Parathyroid adenoma (tissue), 2 donors: Measurements from ENCODE around the gene LIPT2.
"Not testable (repeated sequence)": the region's sequence is repeated elsewhere in the genome, so short reads cannot be mapped to it uniquely, and the experiment has no call there.

Source experiments
- H2AFZ ChIP-seq: fragments of 300-600 bp; sonication (generic); one replicate; pipeline ENCODE4 v1.7.0; 2017; ENCODE audit warnings: antibody characterized with exemption, mild to moderate bottlenecking
- H3K27ac ChIP-seq: fragments of 300-600 bp; sonication (generic); one replicate; pipeline ENCODE4 v1.7.0; 2017
- H3K27me3 ChIP-seq: fragments of 300-600 bp; sonication (generic); one replicate; pipeline ENCODE4 v1.7.0; 2017; ENCODE audit warnings: low read length; ENCODE audit not compliant: control insufficient read depth, insufficient read depth
- H3K36me3 ChIP-seq: fragments of 300-600 bp; sonication (generic); one replicate; pipeline ENCODE4 v1.7.0; 2017; ENCODE audit warnings: low read length; ENCODE audit not compliant: control insufficient read depth, insufficient read depth
- H3K4me1 ChIP-seq: fragments of 300-600 bp; sonication (generic); one replicate; pipeline ENCODE4 v1.7.0; 2017; ENCODE audit warnings: control low read depth
- H3K4me2 ChIP-seq: fragments of 300-600 bp; sonication (generic); one replicate; pipeline ENCODE4 v1.7.0; 2017; ENCODE audit warnings: low read length
- H3K4me3 ChIP-seq: fragments of 300-600 bp; sonication (generic); one replicate; pipeline ENCODE4 v1.7.0; 2017; ENCODE audit warnings: low read depth, low read length
- H3K79me2 ChIP-seq: fragments of 300-600 bp; sonication (generic); one replicate; pipeline ENCODE4 v1.7.0; 2017; ENCODE audit warnings: control low read depth
- H3K9ac ChIP-seq: fragments of 300-600 bp; sonication (generic); one replicate; pipeline ENCODE4 v1.7.0; 2017; ENCODE audit warnings: mild to moderate bottlenecking
- H3K9me3 ChIP-seq: fragments of 300-600 bp; sonication (generic); one replicate; pipeline ENCODE4 v1.7.0; 2017; ENCODE audit warnings: low read length; ENCODE audit not compliant: control insufficient read depth
- CTCF ChIP-seq: fragments of 300-600 bp; sonication (generic); IDR thresholded peaks from one replicate; pipeline ENCODE4 v1.7.0; 2017; ENCODE audit warnings: antibody characterized with exemption, mild to moderate bottlenecking
- donor health status: primary hyperparathyroidism.

LIPT2 gene

GRCh38 chr11:74535371-74536160, 42.0 kb upstream of the LIPT2 start:
- H3K9ac ChIP-seq = no peak overlapping the region
- no peak for TF ChIP-seq CTCF
- no peak overlapping the region for H2AFZ ChIP-seq
- H3K4me1 ChIP-seq = no peaks in the 10 kb centered on the region
- H3K4me3 ChIP-seq = no peak overlapping the region
- H3K27me3 ChIP-seq = no peaks in the 10 kb centered on the region
- H3K27ac ChIP-seq = no peak overlapping the region
- no peaks in the 10 kb centered on the region for H3K79me2 ChIP-seq
- no peaks in the 10 kb centered on the region for H3K36me3 ChIP-seq
- H3K4me2 ChIP-seq = no peak overlapping the region
- no peaks in the 10 kb centered on the region for H3K9me3 ChIP-seq

- H3K27ac ChIP-seq, H3K4me2 ChIP-seq, H3K79me2 ChIP-seq, H2AFZ ChIP-seq, H3K9me3 ChIP-seq, H3K9ac ChIP-seq, H3K4me3 ChIP-seq, H3K36me3 ChIP-seq, H3K4me1 ChIP-seq, H3K27me3 ChIP-seq: not testable (repeated sequence)
Observed at GRCh38 chr11:74534946-74535275, 41.4 kb upstream of the LIPT2 start.

DNA sequence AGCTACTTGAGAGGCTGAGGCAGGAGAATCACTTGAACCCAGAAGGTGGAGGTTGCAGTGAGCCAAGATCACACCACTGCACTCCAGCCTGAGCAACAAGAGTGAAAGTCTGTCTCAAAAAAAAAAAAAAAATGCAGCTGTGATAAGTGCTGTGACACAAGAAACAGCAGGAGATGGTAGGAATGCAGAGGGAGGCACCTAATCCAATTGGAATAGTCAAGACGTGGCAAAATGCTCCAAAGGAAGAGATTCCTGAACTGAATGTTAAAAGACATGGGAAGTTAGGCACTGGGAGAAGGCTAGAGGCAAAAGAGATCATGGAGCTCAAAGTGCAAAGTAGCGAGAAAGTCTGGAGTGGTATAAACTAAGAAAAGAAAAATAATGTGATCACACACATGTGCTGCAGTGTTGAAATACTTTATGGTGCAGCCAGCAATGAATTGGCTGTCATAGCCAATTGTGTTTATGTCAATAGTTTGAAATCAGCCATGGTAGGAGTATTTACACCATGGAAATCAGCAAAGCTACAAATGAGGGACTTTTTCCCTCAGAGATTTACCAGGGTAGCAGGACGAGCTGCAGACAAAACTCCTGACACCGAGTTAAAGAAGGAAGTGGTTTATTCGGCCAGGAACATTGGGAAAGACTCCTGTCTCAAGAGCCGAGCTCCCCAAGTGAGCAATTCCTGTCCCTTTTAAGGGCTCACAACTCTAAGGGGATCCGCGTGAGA, 40.9 kb upstream of the LIPT2 start:
- no peak overlapping the region for H3K27ac ChIP-seq
- no peaks in the 10 kb centered on the region for H3K4me1 ChIP-seq
- H3K4me3 ChIP-seq = no peak overlapping the region
- no peak overlapping the region for H2AFZ ChIP-seq
- H3K79me2 ChIP-seq = no peaks in the 10 kb centered on the region
- TF ChIP-seq CTCF = no peak
- no peaks in the 10 kb centered on the region for H3K27me3 ChIP-seq
- no peak overlapping the region for H3K4me2 ChIP-seq
- no peaks in the 10 kb centered on the region for H3K9me3 ChIP-seq
- no peak overlapping the region for H3K9ac ChIP-seq
- no peaks in the 10 kb centered on the region for H3K36me3 ChIP-seq

DNA sequence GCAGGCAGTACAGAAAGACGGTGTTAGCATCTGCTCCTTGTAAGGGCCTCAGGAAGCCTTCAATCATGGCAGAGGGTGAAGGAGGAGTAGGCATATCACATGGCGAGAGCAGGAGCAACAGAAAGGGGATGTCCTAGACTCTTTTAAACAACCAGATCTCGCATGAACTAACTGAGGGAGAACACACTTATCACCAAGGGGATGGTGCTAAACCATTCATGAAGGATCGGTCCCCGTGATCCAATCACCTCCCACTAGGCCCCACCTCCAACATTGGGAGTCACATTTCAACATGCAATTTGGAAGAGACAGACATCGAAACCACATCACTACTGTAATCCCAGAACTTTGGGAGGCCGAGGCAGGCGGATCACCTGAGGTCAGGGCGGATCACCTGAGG, 39.9 kb upstream of the LIPT2 start:
- no peak for TF ChIP-seq CTCF
- Histone ChIP-seq H3K4me3 (no peak overlapping the region), H2AFZ (no peak overlapping the region), H3K27ac (no peak overlapping the region), H3K9me3 (no peaks in the 10 kb centered on the region), H3K4me2 (no peak overlapping the region), H3K4me1 (no peaks in the 10 kb centered on the region), H3K27me3 (no peaks in the 10 kb centered on the region), H3K36me3 (no peaks in the 10 kb centered on the region), H3K79me2 (no peaks in the 10 kb centered on the region), H3K9ac (no peak overlapping the region)

DNA sequence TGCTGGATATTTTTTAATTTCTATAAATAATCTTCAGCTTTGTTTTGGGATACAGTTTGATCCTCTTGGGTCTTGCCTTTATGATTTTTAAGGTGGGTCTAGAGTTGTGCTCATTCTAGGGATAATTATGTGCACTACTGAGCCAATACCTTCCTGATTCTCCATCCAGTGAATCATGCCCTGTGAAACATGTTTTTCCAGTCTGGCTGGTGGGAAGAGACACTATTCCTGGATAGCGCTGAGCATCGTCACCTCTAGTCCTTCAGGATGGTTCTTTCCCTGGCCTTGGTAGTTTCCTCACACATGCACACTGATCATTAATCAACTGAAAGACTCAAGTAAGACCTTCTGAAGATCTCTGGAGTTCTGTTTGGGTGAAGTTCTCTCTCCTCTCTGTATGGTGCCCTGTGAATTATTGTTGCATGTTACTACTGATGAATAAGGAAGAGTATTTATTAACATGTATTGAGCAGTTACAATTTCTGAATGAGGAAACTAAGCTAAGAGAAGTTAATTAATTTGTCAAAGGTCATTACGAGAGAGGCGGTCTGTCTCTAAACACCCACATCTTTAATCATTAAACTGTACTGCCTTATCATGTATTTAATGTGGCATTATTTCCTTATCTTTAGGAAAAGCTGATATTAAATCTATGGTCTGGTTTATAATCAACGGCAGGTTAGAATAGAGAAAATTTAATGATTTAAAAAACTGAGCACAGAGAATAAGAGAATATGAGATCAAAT, 39.1 kb upstream of the LIPT2 start:
- H3K4me3 ChIP-seq = no peak overlapping the region
- no peak for TF ChIP-seq CTCF
- no peaks in the 10 kb centered on the region for H3K27me3 ChIP-seq
- no peak overlapping the region for H3K9ac ChIP-seq
- no peaks in the 10 kb centered on the region for H3K9me3 ChIP-seq
- no peak overlapping the region for H3K27ac ChIP-seq
- H3K36me3 ChIP-seq = no peaks in the 10 kb centered on the region
- no peak overlapping the region for H2AFZ ChIP-seq
- H3K79me2 ChIP-seq = no peaks in the 10 kb centered on the region
- no peak overlapping the region for H3K4me2 ChIP-seq
- no peaks in the 10 kb centered on the region for H3K4me1 ChIP-seq
